Regular cardiac myocyte (primary cell): Measurements from ENCODE around the gene ZNF670. TPM values are rescaled to one million over a fixed set of nuclear protein-coding genes. Genes with fewer than 3 reads are reported as not detected.

Source experiments
- total RNA-seq: library from RNA; depleted of rRNA; stranded (reverse); fragments of >200 nt; gene quantifications from 2 replicates; pipeline ENCODE4 v1.2.3, GENCODE V29; 2014

The ZNF670 gene
- total RNA-seq, result 2.3 TPM in 2 replicates

GRCh38 chr1:247078258-247079140 is at the start of gene ZNF670:
ZNF670 (minus strand) TSS chr1:247078811; CDS start chr1:247078596, 215 bp downstream.

GRCh38 chr1:247103859-247104591 is 25.4 kb upstream of the ZNF670 start, which contains the start of gene ZNF669:
ZNF669 (minus strand) TSS chr1:247104356; CDS start chr1:247104199, 157 bp downstream.

Other genes with a start within 250 kb of the ZNF670 start
- 24.2 and 32.8 TPM in 2 replicates for gene AHCTF1, start 146.9 kb downstream of the ZNF670 start, total RNA-seq
- 0.56 and 3.3 TPM in 2 replicates for gene ZNF695, start 70.8 kb downstream of the ZNF670 start, total RNA-seq
- gene ZNF669, start 25.5 kb upstream of the ZNF670 start, total RNA-seq, result 6.2 and 8.8 TPM in 2 replicates
- 41.8 and 69.6 TPM in 2 replicates for gene ZNF124, start 93.2 kb upstream of the ZNF670 start, total RNA-seq
- gene VN1R5, start 177.3 kb upstream of the ZNF670 start, total RNA-seq, result not detected in 2 replicates